Measurements from ENCODE around the gene LUZP2. TPM values are rescaled to one million over a fixed set of nuclear protein-coding genes. Genes with fewer than 3 reads are reported as not detected.

Gene LUZP2
- total RNA-seq, 1 experiment from 2014 or later = 0.11 TPM

DNA sequence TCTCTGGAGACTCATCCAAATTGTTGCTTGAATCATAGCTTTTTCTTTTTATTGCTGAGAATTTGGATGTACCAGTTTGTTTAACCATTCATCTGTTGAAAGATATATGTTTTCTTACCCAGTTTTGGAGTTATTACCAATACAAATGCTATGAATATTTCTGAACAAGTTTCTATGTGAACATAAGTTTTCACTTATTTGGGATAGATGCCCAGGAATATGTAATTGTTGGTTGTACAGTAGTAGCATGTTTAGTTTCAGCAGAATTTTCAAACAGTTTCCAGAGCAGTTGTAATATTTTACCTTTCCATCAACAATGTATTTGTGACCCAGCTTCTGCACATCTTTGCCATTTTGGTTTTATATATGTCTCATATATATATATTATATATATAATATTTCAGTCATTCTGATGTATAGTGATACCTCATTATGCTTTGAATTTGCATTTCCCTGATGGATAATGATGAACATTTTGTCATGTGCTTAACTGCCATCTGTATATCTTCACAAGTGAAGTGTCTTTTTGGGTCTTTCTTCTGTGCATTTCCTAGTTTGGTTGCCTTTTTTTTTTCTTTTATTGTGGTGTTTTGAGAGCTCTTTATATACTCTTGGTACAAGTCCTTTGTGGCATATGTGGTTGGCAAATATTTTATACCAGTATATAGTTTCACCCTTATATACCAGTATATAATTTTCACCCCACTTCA is 118.8 kb downstream of the LUZP2 start:
- Histone ChIP-seq H3K9me2 (replicated peaks; ENCODE audit: low read length) (no peaks in the 10 kb centered on the region), H3K9me3 (ENCODE audit: low read length) (no peaks in the 10 kb centered on the region), H3K4me2 (ENCODE audit: low read length) (no peak overlapping the region), H3K27me3 (ENCODE audit: low read length) (no peaks in the 10 kb centered on the region), H2AFZ (ENCODE audit: low read length) (no peak overlapping the region), H3K36me3 (ENCODE audit: low read depth, low read length) (no peaks in the 10 kb centered on the region), H3K27ac (ENCODE audit: low read length) (no peak overlapping the region), H3F3A (ENCODE audit: low read length, unreplicated experiment) (no peaks in the 10 kb centered on the region), H3K79me2 (ENCODE audit: low read length) (no peaks in the 10 kb centered on the region), H3K4me1 (ENCODE audit: insufficient read depth, low read length) (no peaks in the 10 kb centered on the region), H4K20me1 (ENCODE audit: low read length) (no peaks in the 10 kb centered on the region), H3K4me3 (ENCODE audit: low read length) (no peak overlapping the region), H3K9ac (ENCODE audit: low read length) (no peak overlapping the region)
- BruUV-seq (replicated peaks) = no TSS peak
- CTCF ChIA-PET = no interaction called here
- intact Hi-C loops (cut with micrococcal nuclease) = no loop called here
- DNase-seq (no peak), ATAC-seq (no peak)
- POLR2A ChIA-PET (ENCODE audit: unreplicated experiment) = interaction anchor here (0.5 to 0.6 kb wide), 2 partner anchors 133 to 208 kb away, joined by 6 read pairs; no protein-coding TSS in a partner anchor
- no peak for TF ChIP-seq EZH2 (IDR thresholded peaks at IDR 0.05; ENCODE audit: low read length, unreplicated experiment)
- TF ChIP-seq, protein P1, sequence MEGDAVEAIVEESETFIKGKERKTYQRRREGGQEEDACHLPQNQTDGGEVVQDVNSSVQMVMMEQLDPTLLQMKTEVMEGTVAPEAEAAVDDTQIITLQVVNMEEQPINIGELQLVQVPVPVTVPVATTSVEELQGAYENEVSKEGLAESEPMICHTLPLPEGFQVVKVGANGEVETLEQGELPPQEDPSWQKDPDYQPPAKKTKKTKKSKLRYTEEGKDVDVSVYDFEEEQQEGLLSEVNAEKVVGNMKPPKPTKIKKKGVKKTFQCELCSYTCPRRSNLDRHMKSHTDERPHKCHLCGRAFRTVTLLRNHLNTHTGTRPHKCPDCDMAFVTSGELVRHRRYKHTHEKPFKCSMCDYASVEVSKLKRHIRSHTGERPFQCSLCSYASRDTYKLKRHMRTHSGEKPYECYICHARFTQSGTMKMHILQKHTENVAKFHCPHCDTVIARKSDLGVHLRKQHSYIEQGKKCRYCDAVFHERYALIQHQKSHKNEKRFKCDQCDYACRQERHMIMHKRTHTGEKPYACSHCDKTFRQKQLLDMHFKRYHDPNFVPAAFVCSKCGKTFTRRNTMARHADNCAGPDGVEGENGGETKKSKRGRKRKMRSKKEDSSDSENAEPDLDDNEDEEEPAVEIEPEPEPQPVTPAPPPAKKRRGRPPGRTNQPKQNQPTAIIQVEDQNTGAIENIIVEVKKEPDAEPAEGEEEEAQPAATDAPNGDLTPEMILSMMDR (conservative IDR thresholded peaks at IDR 0.05; ENCODE audit: low read depth, low read length) = no peak
- TF ChIP-seq EZH2phosphoT487 (IDR thresholded peaks at IDR 0.05; ENCODE audit: borderline replicate concordance, low read length) = no peak

DNA sequence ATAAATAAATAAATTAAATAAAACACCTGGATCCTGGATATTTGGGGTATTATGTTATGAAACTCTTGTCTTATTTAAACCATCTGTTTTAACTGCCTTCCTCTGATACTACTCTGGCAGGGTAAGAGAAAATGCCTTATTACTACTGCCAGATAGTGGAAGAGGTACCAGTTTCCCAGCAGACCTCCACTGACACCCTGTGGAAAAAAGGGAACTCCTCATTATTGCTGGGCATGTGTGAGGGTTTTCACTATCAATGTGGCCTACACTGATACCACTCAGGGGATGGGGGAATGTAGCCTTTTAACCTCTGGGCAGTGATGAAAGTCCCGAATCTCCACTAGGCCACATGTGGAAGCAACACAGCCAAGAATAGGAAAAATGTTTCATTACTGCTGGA is 121.0 kb downstream of the LUZP2 start:
- Histone ChIP-seq H3K27me3 (ENCODE audit: low read length) (no peaks in the 10 kb centered on the region), H3K4me3 (ENCODE audit: low read length) (no peak overlapping the region), H3K36me3 (ENCODE audit: low read depth, low read length) (no peaks in the 10 kb centered on the region), H4K20me1 (ENCODE audit: low read length) (no peaks in the 10 kb centered on the region), H3K4me2 (ENCODE audit: low read length) (no peak overlapping the region), H3K9ac (ENCODE audit: low read length) (no peak overlapping the region), H3F3A (ENCODE audit: low read length, unreplicated experiment) (no peaks in the 10 kb centered on the region), H3K9me2 (replicated peaks; ENCODE audit: low read length) (no peaks in the 10 kb centered on the region), H3K4me1 (ENCODE audit: insufficient read depth, low read length) (no peaks in the 10 kb centered on the region), H3K27ac (ENCODE audit: low read length) (no peak overlapping the region), H2AFZ (ENCODE audit: low read length) (no peak overlapping the region), H3K9me3 (ENCODE audit: low read length) (no peaks in the 10 kb centered on the region), H3K79me2 (ENCODE audit: low read length) (no peaks in the 10 kb centered on the region)
- CTCF ChIA-PET = no interaction called here
- no peak for TF ChIP-seq EZH2phosphoT487 (IDR thresholded peaks at IDR 0.05; ENCODE audit: borderline replicate concordance, low read length)
- TF ChIP-seq, protein P1 (conservative IDR thresholded peaks at IDR 0.05; ENCODE audit: low read depth, low read length) = peak; percentile 45; the same call in 1 of the 2 replicates
- no TSS peak for BruUV-seq (replicated peaks)
- POLR2A ChIA-PET (ENCODE audit: unreplicated experiment) = no interaction called here
- intact Hi-C loops (cut with micrococcal nuclease) = no loop called here
- peak; percentile 24 for DNase-seq
- no peak for ATAC-seq

DNA sequence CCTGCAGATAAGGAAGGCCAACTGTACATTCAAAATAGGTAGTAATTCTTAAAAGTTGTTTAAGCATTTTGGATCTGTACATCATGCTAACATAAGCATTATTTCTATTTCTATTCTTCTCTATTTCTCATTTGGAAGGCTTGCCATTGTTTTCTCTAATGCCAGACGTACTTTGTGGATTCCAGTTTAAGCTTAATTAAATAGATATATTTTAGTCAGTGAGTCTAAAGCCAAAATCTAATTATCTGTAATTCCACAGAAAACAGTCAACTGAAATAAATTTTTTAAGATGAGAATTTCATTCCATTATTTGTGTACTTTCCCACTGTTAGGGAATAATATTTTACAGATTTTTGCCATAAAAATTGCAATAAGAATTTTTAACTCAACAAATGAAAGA is 123.0 kb downstream of the LUZP2 start:
- no peaks in the 10 kb centered on the region for H3F3A ChIP-seq (ENCODE audit: low read length, unreplicated experiment)
- CTCF ChIA-PET = no interaction called here
- no peaks in the 10 kb centered on the region for H3K36me3 ChIP-seq (ENCODE audit: low read depth, low read length)
- TF ChIP-seq, protein P1 (conservative IDR thresholded peaks at IDR 0.05; ENCODE audit: low read depth, low read length) = no peak
- TF ChIP-seq EZH2phosphoT487 (IDR thresholded peaks at IDR 0.05; ENCODE audit: borderline replicate concordance, low read length) (no peak), EZH2 (IDR thresholded peaks at IDR 0.05; ENCODE audit: low read length, unreplicated experiment) (no peak)
- H3K4me3 ChIP-seq (ENCODE audit: low read length) = no peak overlapping the region
- DNase-seq = no peak
- H3K27me3 ChIP-seq (ENCODE audit: low read length) = no peaks in the 10 kb centered on the region
- H3K9me2 ChIP-seq (replicated peaks; ENCODE audit: low read length) = no peaks in the 10 kb centered on the region
- ATAC-seq = no peak
- H3K79me2 ChIP-seq (ENCODE audit: low read length) = no peaks in the 10 kb centered on the region
- H4K20me1 ChIP-seq (ENCODE audit: low read length) = no peaks in the 10 kb centered on the region
- no peak overlapping the region for H3K4me2 ChIP-seq (ENCODE audit: low read length)
- no peak overlapping the region for H2AFZ ChIP-seq (ENCODE audit: low read length)
- no peak overlapping the region for H3K27ac ChIP-seq (ENCODE audit: low read length)
- no peak overlapping the region for H3K9ac ChIP-seq (ENCODE audit: low read length)
- H3K9me3 ChIP-seq (ENCODE audit: low read length) = no peaks in the 10 kb centered on the region
- H3K4me1 ChIP-seq (ENCODE audit: insufficient read depth, low read length) = no peaks in the 10 kb centered on the region
- BruUV-seq (replicated peaks) = no TSS peak
- POLR2A ChIA-PET (ENCODE audit: unreplicated experiment) = no interaction called here
- intact Hi-C loops (cut with micrococcal nuclease) = no loop called here

All from PC-3 (cell line).